A375 (cell line): ENCODE data around the gene CAT. TPM values are rescaled to one million over a fixed set of nuclear protein-coding genes. Genes with fewer than 3 reads are reported as not detected.

Source experiments
- small RNA-seq: library from RNA; depleted of rRNA; stranded (forward); fragments of <200 nt; gene quantifications from one replicate; pipeline ENCODE3, GENCODE V24; 2014
- total RNA-seq: library from RNA; depleted of rRNA; stranded (reverse); fragments of >200 nt; shearing (Covaris generic); gene quantifications from 2 replicates; pipeline ENCODE4 v1.2.3, GENCODE V29; 2014; rRNA removed

CAT gene
- total RNA-seq = 59.9 and 64.1 TPM in 2 replicates

DNA sequence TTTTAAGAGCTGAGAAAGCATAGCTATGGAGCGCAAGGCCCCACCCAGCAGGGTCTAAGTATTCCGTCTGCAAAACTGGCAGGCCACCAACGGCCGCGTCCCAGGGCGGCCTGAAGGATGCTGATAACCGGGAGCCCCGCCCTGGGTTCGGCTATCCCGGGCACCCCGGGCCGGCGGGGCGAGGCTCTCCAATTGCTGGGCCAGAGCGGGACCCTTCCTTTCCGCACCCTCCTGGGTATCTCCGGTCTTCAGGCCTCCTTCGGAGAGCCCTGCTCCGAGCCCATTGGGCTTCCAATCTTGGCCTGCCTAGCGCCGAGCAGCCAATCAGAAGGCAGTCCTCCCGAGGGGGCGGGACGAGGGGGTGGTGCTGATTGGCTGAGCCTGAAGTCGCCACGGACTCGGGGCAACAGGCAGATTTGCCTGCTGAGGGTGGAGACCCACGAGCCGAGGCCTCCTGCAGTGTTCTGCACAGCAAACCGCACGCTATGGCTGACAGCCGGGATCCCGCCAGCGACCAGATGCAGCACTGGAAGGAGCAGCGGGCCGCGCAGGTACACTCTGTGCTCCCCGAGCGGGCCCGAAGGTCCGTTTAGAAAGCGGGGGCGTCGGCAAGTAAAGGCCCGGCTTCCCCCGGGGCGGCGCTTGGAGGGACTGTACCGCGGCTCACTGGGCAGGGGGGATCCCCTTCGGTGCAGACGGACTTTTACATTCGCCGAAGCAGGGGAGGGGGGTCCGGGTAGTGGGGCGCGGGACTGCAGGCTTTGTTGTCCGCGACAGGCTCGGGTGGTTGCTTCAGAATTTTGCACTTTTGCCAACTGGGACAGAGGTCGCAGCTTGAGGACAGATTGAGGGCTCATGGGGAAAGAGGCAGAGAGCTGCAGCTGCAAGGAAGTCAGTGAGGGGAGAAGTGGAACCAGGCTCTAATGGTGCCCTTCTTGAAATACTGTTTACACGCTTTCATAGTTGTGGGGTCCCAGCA is at the start of gene CAT:
Gene CAT, plus strand, starts transcription at position 406 of the 979 bp plus-strand sequence. Its CDS starts 80 bp downstream, at position 486.

GRCh38 chr11:34513682-34514449 is 75.1 kb downstream of the CAT start, which contains the start of gene ELF5:
Gene ELF5 (minus strand): TSS chr11:34513794. CDS start chr11:34505749, 8,045 bp downstream.

Small RNA genes lying within 50 kb of the gene (small RNA-seq; reads per million reads assigned to genes)
- not detected for gene AL035079.1

Other genes with a start within 250 kb of the CAT start
- 11.1 and 12.5 TPM in 2 replicates for gene ABTB2, start 80.9 kb upstream of the CAT start, total RNA-seq
- not detected in 2 replicates for gene ELF5, start 74.9 kb downstream of the CAT start, total RNA-seq
- gene EHF, start 182.2 kb downstream of the CAT start, total RNA-seq = 0.58 and 0.68 TPM in 2 replicates